ENCODE results near the gene FNTB.

Gene FNTB

GRCh38 chr14:64966976-64967375, 19.7 kb upstream of the FNTB start:
- no peak overlapping the region for H3K27ac ChIP-seq (ENCODE audit: low read depth, low read length)
- H3K79me2 ChIP-seq (ENCODE audit: control insufficient read depth, low read length), result no peaks in the 10 kb centered on the region
- H3K4me1 ChIP-seq (ENCODE audit: control insufficient read depth, low read length), result no peaks in the 10 kb centered on the region
- H3F3A ChIP-seq (ENCODE audit: control insufficient read depth, insufficient read depth), result no peaks in the 10 kb centered on the region
- no peak for TF ChIP-seq EZH2phosphoT487 (IDR thresholded peaks at IDR 0.05; ENCODE audit: borderline replicate concordance, low read length)
- TF ChIP-seq, protein P1, sequence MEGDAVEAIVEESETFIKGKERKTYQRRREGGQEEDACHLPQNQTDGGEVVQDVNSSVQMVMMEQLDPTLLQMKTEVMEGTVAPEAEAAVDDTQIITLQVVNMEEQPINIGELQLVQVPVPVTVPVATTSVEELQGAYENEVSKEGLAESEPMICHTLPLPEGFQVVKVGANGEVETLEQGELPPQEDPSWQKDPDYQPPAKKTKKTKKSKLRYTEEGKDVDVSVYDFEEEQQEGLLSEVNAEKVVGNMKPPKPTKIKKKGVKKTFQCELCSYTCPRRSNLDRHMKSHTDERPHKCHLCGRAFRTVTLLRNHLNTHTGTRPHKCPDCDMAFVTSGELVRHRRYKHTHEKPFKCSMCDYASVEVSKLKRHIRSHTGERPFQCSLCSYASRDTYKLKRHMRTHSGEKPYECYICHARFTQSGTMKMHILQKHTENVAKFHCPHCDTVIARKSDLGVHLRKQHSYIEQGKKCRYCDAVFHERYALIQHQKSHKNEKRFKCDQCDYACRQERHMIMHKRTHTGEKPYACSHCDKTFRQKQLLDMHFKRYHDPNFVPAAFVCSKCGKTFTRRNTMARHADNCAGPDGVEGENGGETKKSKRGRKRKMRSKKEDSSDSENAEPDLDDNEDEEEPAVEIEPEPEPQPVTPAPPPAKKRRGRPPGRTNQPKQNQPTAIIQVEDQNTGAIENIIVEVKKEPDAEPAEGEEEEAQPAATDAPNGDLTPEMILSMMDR (IDR thresholded peaks at IDR 0.05; ENCODE audit: low read depth, low read length, poor library complexity, severe bottlenecking), result no peak
- H3K9me2 ChIP-seq (replicated peaks; ENCODE audit: control insufficient read depth, low read length), result no peaks in the 10 kb centered on the region
- no peaks in the 10 kb centered on the region for H4K20me1 ChIP-seq (ENCODE audit: control insufficient read depth, insufficient read depth, low read depth, low read length)
- H3K36me3 ChIP-seq (ENCODE audit: control insufficient read depth, low read length), result no peaks in the 10 kb centered on the region
- H3K4me3 ChIP-seq (ENCODE audit: low read length), result no peak overlapping the region
- H3K4me2 ChIP-seq (ENCODE audit: low read length), result no peak overlapping the region
- H3K9me3 ChIP-seq (ENCODE audit: control insufficient read depth, insufficient read depth, low read length), result no peaks in the 10 kb centered on the region
- H3K27me3 ChIP-seq (ENCODE audit: control insufficient read depth, low read length), result peaks cover 26% of the 10 kb centered on the region

DNA sequence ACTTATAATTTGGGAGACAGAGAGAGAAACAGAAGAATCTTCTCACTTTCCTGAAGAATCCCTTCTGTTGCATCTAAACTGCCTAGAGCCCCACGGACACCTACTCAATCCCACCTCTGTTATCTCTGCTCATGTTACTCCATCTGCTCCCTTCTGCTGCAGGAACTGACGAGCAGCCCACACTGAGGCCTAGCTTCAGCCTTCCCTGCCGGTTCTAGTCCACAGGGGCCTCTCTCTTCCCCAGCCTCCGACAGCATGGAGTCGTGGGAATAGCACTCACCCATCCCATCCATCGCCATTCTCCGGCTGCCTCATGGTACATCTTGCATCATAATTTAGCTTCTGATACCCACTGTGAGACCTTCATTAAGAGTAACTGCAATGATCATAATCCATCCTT, 18.5 kb upstream of the FNTB start:
- H3K4me3 ChIP-seq (ENCODE audit: low read length), result no peak overlapping the region
- H3K79me2 ChIP-seq (ENCODE audit: control insufficient read depth, low read length), result no peaks in the 10 kb centered on the region
- no peaks in the 10 kb centered on the region for H3K9me2 ChIP-seq (replicated peaks; ENCODE audit: control insufficient read depth, low read length)
- H4K20me1 ChIP-seq (ENCODE audit: control insufficient read depth, insufficient read depth, low read depth, low read length), result no peaks in the 10 kb centered on the region
- H3K27ac ChIP-seq (ENCODE audit: low read depth, low read length), result no peak overlapping the region
- no peaks in the 10 kb centered on the region for H3K36me3 ChIP-seq (ENCODE audit: control insufficient read depth, low read length)
- no peaks in the 10 kb centered on the region for H3F3A ChIP-seq (ENCODE audit: control insufficient read depth, insufficient read depth)
- peaks cover 35% of the 10 kb centered on the region for H3K27me3 ChIP-seq (ENCODE audit: control insufficient read depth, low read length)
- no peaks in the 10 kb centered on the region for H3K9me3 ChIP-seq (ENCODE audit: control insufficient read depth, insufficient read depth, low read length)
- peaks cover 4% of the 10 kb centered on the region; the same call in 1 of the 2 replicates for H3K4me1 ChIP-seq (ENCODE audit: control insufficient read depth, low read length)
- no peak overlapping the region for H3K4me2 ChIP-seq (ENCODE audit: low read length)
- no peak for TF ChIP-seq EZH2phosphoT487 (IDR thresholded peaks at IDR 0.05; ENCODE audit: borderline replicate concordance, low read length)
- TF ChIP-seq, protein P1 (IDR thresholded peaks at IDR 0.05; ENCODE audit: low read depth, low read length, poor library complexity, severe bottlenecking), result no peak

DNA sequence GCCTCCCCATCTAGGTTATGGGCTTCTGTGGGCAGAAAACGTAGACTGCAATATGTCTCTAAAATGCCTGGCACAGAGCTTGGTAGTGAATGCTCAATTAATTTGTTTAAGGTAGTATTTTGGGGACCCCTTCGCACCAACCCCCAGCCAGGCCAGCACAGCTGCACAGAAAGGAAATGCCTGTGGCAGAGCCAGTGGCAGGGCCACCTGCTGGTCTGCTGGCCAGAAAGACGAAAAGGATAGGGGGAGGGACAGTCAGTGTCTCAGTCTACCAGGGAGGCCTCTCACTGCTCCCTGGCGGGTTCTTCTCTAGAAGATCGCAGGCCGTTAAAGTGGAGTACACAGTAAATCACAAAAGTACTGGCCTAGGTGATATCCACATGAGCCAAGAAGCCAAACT, 18.0 kb upstream of the FNTB start:
- no peaks in the 10 kb centered on the region for H3K9me2 ChIP-seq (replicated peaks; ENCODE audit: control insufficient read depth, low read length)
- peaks cover 4% of the 10 kb centered on the region; the same call in 1 of the 2 replicates for H3K4me1 ChIP-seq (ENCODE audit: control insufficient read depth, low read length)
- H3K9me3 ChIP-seq (ENCODE audit: control insufficient read depth, insufficient read depth, low read length), result no peaks in the 10 kb centered on the region
- no peak overlapping the region for H3K27ac ChIP-seq (ENCODE audit: low read depth, low read length)
- H3F3A ChIP-seq (ENCODE audit: control insufficient read depth, insufficient read depth), result no peaks in the 10 kb centered on the region
- H3K27me3 ChIP-seq (ENCODE audit: control insufficient read depth, low read length), result peaks cover 35% of the 10 kb centered on the region
- H3K36me3 ChIP-seq (ENCODE audit: control insufficient read depth, low read length), result no peaks in the 10 kb centered on the region
- no peak for TF ChIP-seq EZH2phosphoT487 (IDR thresholded peaks at IDR 0.05; ENCODE audit: borderline replicate concordance, low read length)
- TF ChIP-seq, protein P1 (IDR thresholded peaks at IDR 0.05; ENCODE audit: low read depth, low read length, poor library complexity, severe bottlenecking), result no peak
- no peak overlapping the region for H3K4me2 ChIP-seq (ENCODE audit: low read length)
- no peaks in the 10 kb centered on the region for H3K79me2 ChIP-seq (ENCODE audit: control insufficient read depth, low read length)
- no peaks in the 10 kb centered on the region for H4K20me1 ChIP-seq (ENCODE audit: control insufficient read depth, insufficient read depth, low read depth, low read length)
- H3K4me3 ChIP-seq (ENCODE audit: low read length), result no peak overlapping the region
